Measurements from ENCODE around the gene ZNF576.
A peak's percentile ranks its signal among the peaks of the same experiment; 100 is the strongest.
"Not testable (repeated sequence)": the region's sequence is repeated elsewhere in the genome, so short reads cannot be mapped to it uniquely, and the experiment has no call there.

Gene ZNF576

DNA sequence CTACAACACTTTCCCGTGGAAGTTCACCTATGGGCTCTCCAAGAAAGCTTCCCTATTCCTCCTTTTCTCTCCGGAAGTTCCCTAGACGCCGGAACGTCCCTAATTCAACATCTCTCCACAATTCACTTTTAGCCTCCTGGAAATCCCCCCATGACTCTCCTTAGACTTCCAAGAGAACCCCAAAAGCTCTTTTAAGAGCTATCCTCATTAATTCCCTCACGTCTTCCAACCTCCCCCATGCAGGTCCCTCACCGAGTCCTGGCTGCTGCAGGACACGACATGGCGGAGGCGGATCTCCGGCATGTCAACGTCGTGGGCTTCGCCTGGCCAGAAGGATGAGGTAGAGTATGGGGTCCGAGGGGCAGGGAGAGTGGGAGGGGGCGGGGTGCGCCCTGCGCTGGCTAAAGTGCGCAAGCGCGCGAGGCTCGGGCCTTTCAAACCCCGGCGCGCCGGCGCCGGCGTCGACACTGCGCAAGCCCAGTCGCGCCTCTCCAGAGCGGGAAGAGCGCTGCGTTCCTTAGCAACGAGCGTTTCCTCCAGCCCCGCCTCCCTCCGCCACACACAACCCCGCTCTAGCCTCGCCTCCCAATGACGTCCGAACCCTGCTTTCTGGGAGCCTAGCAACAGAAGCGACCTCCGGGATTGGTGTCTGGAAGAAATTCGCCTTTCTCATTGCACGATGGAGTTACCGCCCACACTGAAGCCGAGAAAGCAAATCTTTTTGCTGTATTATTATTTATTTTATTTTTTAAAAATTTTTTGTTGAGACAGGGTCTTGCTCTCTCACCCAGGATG lies 21.0 kb upstream of the ZNF576 start, which contains the start of the genes PINLYP and XRCC1:
Gene PINLYP, plus strand, starts transcription at position 646 of the 795 bp plus-strand sequence. CDS start 1,391 bp downstream, outside the sequence.
Gene XRCC1, minus strand, starts transcription at position 372 of the 795 bp plus-strand sequence. Its CDS starts 69 bp downstream, at position 303.
- peak; percentile 91 for DNase-seq

DNA sequence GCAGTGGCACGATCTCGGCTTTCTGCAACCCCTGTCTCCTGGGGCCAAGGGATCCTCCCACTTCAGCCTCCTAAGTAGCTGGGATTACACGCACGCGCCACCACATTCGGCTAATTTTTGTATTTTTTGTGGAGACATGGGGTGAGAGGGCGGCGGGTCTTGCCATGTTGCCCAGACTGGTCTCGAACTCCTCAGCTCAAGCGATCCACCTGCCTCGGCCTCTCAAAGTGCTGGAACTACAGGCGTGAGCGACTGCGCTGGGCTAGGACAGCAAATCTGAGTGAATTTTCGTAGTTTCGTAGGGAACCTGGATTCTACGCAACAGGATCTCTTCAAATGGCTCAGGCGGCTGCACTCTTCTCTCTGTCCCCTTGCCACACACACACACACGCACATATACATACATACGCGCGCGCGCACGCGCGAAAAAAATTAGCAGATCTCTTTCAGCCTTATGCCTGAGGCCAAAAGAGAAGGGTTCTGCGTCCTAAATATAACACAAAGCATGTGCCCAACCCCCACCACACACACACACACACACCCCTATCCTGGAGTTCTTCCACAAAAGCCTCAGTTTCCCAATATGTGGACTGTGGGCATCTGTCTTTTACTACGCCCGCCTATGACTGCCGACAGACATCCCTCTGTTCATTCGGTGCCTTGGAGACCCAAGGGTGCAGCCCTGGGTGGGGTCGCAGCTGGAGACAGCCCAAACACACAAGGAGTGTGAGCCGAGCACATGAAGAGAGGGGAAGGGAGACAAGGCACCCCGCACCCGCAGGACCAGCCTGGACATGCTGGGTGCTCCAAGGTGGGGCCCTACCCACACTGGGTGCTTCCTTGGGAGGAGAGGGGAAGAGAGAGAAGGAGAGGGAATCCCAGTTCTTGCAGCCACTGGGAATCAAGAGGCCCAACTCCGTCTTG lies 20.2 kb upstream of the ZNF576 start:
- no peak for DNase-seq

GRCh38 chr19:43578787-43579186 lies 17.6 kb upstream of the ZNF576 start:
- DNase-seq, result no peak

DNA sequence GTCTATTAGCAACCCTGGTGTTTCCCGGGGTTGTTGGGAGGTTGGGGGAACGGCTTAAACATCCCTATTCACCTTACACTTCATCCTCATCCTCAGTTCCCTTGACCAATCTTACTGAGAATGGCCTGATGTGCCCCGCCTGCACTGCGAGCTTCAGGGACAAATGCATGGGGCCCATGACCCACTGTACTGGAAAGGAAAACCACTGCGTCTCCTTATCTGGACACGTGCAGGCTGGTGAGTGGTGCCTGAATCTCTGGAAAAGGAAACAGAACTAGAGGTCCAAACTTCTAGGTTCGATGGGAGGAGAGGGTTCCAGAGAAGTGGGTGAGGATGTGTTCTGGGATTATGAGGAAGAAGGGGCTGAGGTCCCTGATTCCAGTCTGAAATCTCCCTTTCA lies 14.9 kb upstream of the ZNF576 start:
- DNase-seq, result no peak

DNA sequence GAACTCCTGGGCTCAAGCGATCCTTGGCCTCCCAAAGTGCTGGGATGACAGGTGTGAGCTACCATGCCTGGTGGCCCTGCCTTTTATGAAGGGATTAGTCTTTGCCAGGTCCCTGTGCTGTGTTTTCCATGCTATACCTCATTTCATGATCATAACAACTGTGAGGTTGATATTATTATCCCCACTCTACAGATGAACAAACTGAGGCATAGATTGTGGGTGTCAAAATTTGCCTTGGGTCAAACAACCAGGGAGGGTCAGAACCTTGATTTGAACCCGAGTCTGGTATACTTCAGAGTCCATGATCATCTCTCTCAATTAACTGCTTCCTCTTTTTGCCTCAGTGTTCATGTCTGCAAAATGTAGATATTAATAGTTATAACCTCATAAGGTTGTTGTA lies 13.9 kb upstream of the ZNF576 start:
- no peak for DNase-seq

GRCh38 chr19:43584484-43584883 lies 11.9 kb upstream of the ZNF576 start:
- no peak for DNase-seq

DNA sequence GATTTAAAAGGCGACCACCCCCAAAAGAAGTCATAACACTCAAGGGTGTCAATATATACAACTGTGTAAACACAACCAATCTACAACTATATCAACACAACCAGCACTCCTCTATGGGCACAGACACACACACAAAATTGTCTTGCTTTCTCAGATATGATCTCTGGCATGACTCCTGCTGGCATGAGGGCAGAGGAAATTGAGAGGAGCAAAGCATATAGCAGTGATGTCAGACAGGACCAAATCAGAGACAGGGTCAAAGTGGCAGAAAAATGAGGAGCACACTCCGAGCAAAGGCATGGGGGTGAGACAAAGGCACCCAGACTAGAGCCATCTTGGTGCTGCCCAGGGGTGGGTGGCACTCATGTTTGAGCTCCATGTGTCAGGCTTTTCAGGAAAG lies 10.0 kb upstream of the ZNF576 start:
- no peak for DNase-seq

DNA sequence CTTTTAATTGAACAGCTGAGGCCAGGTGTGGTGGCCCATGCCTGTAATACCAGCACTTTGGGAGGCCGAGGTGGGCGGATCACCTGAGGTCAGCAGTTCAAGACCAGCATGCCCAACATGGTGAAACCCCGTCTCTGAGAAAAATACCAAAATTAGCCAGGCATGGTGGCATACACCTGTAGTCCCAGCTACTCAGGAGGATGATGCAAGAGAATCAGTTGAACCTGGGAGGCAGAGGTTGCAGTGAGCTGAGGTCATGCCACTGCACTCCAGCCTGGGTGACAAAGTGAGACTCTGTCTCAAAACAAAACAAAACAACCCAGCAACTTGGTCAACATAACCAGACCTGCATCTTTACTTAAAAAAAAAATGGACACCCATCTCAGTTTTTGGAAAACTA lies 9.4 kb upstream of the ZNF576 start:
- DNase-seq, result not testable (repeated sequence)

- no peak for DNase-seq
These were observed 7.1 kb upstream of the ZNF576 start for GRCh38 chr19:43589277-43589676.

DNA sequence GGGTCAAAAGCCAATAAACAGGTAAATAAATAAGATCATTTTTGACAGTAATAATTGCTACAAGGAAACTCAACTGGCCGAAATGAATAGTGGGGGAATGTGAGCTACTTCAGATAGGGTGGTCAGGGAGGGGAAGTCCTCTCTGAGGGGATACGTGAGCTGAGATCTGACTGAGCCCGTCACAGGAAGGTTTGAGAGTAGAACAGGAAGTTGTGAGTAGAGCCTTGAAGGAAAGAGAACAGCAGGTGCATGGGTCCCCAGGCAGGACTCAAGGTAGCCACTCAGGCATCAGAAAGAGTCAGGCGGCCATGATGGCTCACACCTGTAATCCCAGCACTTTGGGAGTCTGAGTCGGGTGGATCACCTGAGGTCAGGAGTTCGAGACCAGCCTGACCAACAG lies 6.7 kb upstream of the ZNF576 start:
- no peak for DNase-seq

GRCh38 chr19:43591904-43592772 lies 4.3 kb upstream of the ZNF576 start:
- DNase-seq, result no peak

DNA sequence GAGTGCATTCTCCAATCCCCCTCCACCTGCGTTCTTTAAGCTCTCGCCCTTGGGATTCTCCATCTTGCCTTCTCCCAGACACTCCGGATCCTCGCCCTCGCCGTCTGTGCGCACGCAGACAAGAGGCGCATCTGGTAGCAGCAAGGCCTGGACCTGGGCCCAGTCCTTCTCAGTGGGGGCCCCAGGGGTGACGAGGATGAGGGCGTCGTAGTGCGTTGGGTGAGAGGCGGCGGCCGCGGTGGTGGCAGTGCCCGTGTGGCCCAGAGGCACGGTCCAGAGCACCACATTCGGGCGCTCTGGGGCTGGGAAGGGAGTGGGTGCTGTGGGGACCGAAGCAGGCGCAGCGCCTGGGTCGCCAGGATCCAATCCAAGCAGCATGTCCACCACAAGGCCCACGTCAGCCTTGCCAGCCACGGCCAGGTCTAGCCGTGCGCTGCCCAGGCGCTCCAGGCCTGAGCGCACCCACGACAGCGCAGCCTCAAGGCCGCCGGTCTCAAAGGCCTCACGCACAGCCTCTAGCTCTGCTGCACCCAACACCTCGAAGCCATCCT lies 3.5 kb upstream of the ZNF576 start:
- no peak for DNase-seq

- DNase-seq, result no peak
These were observed 2.2 kb upstream of the ZNF576 start for GRCh38 chr19:43594081-43594697.

- DNase-seq, result peak; percentile 69
These were observed 1.4 kb upstream of the ZNF576 start for GRCh38 chr19:43594710-43595604.

DNA sequence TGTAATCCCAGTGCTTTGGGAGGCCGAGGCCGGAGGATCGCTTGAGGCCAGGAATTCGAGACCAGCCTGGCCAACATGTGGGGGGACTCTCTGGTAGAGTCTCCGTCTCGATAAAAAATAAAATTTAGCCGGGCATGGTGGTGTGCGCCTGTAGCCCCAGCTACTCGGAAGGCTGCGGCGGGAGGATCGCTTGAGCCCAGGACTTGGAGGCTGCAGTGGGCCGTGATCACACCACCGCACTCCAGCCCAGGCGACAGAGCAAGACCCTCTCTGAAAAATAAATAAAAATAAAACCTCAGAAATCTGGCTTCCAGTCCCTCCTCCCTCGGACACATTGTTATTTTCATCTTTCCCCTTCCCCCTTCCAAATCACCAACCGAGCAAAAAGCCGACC lies 793 bp upstream of the ZNF576 start:
- peak; percentile 43 for DNase-seq

GRCh38 chr19:43596842-43597461 lies 557 bp downstream of the ZNF576 start:
- DNase-seq, result no peak

- DNase-seq, result no peak
These were observed 1.5 kb downstream of the ZNF576 start for GRCh38 chr19:43597876-43598275.

- DNase-seq, result no peak
These were observed 2.2 kb downstream of the ZNF576 start for GRCh38 chr19:43598445-43599240.

DNA sequence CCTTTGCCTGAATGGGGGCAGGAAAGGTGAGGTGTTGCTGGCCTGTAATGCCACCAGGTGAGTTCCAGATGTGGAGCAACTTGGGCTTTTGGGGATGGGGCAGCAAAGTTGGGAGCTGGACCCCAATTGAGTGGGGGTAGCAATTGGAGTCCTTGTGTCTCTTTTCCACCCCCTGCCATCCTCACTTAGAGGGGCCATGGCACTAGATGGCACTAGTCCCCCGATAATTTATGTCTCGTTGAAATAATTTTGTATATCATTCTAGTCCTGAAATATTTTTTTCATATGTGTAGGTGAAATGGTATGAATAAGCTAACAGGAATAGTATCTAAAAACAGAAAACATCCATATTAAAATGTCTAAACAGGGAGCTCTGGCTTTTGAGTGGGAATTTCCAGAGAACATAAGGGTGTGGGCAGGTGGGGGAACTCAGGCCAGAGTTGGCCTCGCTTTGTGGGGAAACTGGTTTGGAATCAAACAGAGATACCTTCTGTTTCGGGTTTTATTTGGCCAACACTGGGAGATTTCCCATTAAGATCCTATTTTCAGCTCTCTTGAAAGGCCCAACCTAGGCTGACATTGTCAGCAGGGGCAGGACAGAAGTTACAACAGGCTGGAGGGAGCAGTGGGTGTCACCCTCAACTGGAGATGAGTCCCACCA lies 3.4 kb downstream of the ZNF576 start:
- DNase-seq, result no peak

All from activated CD4-positive, CD25-positive, alpha-beta regulatory T cell treated with anti-CD3 and anti-CD28 coated beads, Interleukin-2, amount 50 U/mL, for 72 hours (primary cell).